Measurements from ENCODE around the gene DGKE. TPM values are rescaled to one million over a fixed set of nuclear protein-coding genes. Genes with fewer than 3 reads are reported as not detected.

DGKE gene
- total RNA-seq, 1 donor from 2014 or later = 12.7 TPM

DNA sequence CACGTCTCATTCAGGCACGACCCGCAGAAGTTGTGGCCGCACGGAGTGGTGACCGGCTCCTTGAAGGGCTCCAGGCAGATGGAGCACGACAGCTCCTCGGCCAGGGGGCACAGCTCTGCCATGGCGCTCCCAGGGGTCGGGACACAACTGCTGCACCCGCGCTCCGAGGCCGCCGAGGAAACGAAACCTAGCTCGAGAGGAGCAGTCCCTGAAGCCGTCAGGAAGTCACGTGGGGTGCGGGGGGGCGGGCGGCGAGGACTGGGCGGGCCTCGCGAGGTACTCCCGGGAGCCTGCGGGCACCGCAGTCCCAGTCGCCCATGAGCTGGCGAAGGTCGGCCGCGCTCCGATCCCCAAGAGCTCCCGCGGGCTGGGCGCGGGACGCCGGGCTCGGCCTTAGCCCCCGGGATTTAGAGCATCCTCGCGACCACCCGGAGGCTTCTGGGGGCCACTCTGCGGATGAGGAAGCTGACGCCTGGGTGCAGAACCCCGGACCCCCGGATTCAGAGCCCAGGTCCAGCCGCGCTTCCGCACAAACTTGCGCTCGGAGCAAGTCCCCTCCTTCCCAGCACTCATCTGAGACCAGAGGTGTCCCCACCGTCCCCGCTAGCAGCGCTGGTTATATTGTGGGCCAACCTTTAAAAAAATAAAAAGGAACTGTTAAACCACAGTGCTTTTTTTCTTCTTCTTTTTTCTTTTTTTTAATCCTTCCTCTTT lies 80.1 kb downstream of the DGKE start, which contains the start of gene TRIM25:
Gene TRIM25 (minus strand): TSS at position 183 of the 714 bp plus-strand sequence. CDS start 61 bp downstream, at position 122.
- Histone ChIP-seq H3K27ac (peak within 1 kb of the TSS; percentile 97), H3K36me3 (no peaks in the 10 kb centered on the region), H3K4me3 (peak within 1 kb of the TSS; percentile 96), H3K27me3 (ENCODE audit: low read depth) (no peaks in the 10 kb centered on the region), H3K9me3 (no peaks in the 10 kb centered on the region), H3K4me1 (peaks cover 53% of the 10 kb centered on the region)
- TF ChIP-seq, protein P1, sequence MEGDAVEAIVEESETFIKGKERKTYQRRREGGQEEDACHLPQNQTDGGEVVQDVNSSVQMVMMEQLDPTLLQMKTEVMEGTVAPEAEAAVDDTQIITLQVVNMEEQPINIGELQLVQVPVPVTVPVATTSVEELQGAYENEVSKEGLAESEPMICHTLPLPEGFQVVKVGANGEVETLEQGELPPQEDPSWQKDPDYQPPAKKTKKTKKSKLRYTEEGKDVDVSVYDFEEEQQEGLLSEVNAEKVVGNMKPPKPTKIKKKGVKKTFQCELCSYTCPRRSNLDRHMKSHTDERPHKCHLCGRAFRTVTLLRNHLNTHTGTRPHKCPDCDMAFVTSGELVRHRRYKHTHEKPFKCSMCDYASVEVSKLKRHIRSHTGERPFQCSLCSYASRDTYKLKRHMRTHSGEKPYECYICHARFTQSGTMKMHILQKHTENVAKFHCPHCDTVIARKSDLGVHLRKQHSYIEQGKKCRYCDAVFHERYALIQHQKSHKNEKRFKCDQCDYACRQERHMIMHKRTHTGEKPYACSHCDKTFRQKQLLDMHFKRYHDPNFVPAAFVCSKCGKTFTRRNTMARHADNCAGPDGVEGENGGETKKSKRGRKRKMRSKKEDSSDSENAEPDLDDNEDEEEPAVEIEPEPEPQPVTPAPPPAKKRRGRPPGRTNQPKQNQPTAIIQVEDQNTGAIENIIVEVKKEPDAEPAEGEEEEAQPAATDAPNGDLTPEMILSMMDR (IDR thresholded peaks at IDR 0.05) = no peak
- DNase-seq = peak; percentile 96
- intact Hi-C loops (cut with DNase I) = no loop called here
- peak; percentile 95 to 96 for ATAC-seq

- Histone ChIP-seq H3K9me3 (no peaks in the 10 kb centered on the region), H3K36me3 (no peaks in the 10 kb centered on the region), H3K27ac (peak overlapping the region; percentile 97), H3K27me3 (ENCODE audit: low read depth) (no peaks in the 10 kb centered on the region), H3K4me1 (peaks cover 46% of the 10 kb centered on the region), H3K4me3 (peak overlapping the region; percentile 96)
- TF ChIP-seq, protein P1 (IDR thresholded peaks at IDR 0.05) = no peak
- intact Hi-C loops (cut with DNase I) = no loop called here
- DNase-seq (no peak), ATAC-seq (peak in 1 of 2 donors; percentile 16)
Observed at GRCh38 chr17:56914581-56915273, 80.8 kb downstream of the DGKE start.

DNA sequence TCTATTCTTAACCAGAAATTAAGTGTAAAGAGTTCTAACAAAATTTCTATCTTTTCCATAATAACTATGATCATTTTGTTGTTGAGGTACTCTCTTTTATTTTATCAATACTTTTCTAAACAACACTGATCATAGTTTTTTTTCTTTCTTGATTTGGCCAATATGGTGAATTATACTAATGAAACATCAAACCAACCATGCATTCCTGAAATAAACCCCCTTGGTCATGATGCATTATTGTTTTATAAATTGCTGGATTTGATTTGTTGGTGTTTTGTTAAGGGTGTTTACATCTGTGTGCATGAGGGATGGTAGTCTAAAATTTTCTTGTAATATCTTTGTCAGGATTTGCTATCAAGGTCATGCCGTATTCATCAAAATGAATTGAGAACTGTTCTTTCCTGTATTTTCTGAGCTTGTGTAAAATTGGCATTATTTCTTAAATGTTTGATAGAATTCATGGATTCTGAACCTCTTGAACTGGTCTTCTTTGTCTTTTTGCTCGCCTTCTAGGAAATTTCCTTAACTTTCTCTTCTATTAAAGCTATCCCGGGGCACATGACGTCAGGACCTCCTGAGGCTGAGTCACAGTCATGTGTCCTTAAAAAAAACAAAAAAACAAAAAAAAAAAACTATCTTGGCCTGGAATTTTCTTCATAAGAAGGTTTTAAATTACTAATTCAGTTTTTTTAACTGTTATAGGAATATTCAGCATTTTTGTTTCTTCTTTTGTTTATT lies 83.8 kb downstream of the DGKE start:
- no peak for ATAC-seq
- H3K27ac ChIP-seq = no peak overlapping the region

DNA sequence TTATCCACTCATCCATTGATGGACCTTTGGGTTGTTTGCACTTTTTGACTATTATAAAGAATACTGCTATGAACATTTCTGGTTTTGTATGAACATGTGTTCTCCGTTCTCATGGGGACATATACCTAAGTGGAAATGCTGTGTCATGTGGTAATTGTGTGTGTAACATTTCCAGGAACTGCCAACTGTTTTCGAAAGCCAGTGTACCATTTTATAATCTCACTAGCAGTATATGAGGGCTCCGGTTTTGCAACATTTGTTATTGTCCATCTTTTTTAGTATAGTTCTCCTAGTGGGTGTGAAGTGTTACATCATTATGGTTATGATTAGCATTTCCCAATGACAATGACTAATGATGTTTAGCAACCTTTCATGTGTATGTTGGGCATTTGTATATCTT lies 85.0 kb downstream of the DGKE start:
- Histone ChIP-seq H3K9me3 (no peaks in the 10 kb centered on the region), H3K27ac (no peak overlapping the region), H3K36me3 (no peaks in the 10 kb centered on the region), H3K4me1 (peaks cover 21% of the 10 kb centered on the region), H3K4me3 (no peak overlapping the region), H3K27me3 (ENCODE audit: low read depth) (no peaks in the 10 kb centered on the region)
- ATAC-seq (peak; percentile 7 to 48), DNase-seq (no peak)
- TF ChIP-seq, protein P1 (IDR thresholded peaks at IDR 0.05) = no peak
- intact Hi-C loops (cut with DNase I) = no loop called here

More for the DNA sequence above, 83.8 kb downstream of the DGKE start:
- Histone ChIP-seq H3K36me3 (no peaks in the 10 kb centered on the region), H3K9me3 (no peaks in the 10 kb centered on the region), H3K4me3 (no peak overlapping the region), H3K27me3 (ENCODE audit: low read depth) (no peaks in the 10 kb centered on the region), H3K4me1 (peaks cover 21% of the 10 kb centered on the region)
- no peak for DNase-seq
- intact Hi-C loops (cut with DNase I) = no loop called here
- TF ChIP-seq, protein P1 (IDR thresholded peaks at IDR 0.05) = no peak

Other genes starting within 250 kb of the DGKE start
- 2.2 TPM for gene NOG, start 240.5 kb upstream of the DGKE start, total RNA-seq
- gene C17orf67, start 231 bp upstream of the DGKE start, total RNA-seq = 3.6 TPM
- 125 TPM for gene TRIM25, start 79.9 kb downstream of the DGKE start, total RNA-seq
- 12.4 TPM for gene COIL, start 126.9 kb downstream of the DGKE start, total RNA-seq
- 210 TPM for gene SCPEP1, start 144.0 kb downstream of the DGKE start, total RNA-seq

Measured in lower lobe of right lung (tissue), 2 donors.